ENCODE measurements around the gene TBC1D2.

TBC1D2 gene

GRCh38 chr9:98202252-98202651, 53.2 kb downstream of the TBC1D2 start:
- no peak for DNase-seq (ENCODE audit: low read depth in 1 of 2, low spot score in 1 of 2)
- in situ Hi-C loops (cut with HindIII; ENCODE audit: low pct_unique_long_range_greater_than_20kb, low sequenced_read_pairs): no loop called here
- TF ChIP-seq JUND (IDR thresholded peaks at IDR 0.05; ENCODE audit: low read depth): no peak

GRCh38 chr9:98201749-98202148, 53.7 kb downstream of the TBC1D2 start:
- in situ Hi-C loops (cut with HindIII; ENCODE audit: low pct_unique_long_range_greater_than_20kb, low sequenced_read_pairs): no loop called here
- no peak for DNase-seq (ENCODE audit: low read depth in 1 of 2, low spot score in 1 of 2)
- TF ChIP-seq JUND (IDR thresholded peaks at IDR 0.05; ENCODE audit: low read depth): no peak

GRCh38 chr9:98201102-98201501, 54.3 kb downstream of the TBC1D2 start:
- TF ChIP-seq JUND (IDR thresholded peaks at IDR 0.05; ENCODE audit: low read depth): no peak
- in situ Hi-C loops (cut with HindIII; ENCODE audit: low pct_unique_long_range_greater_than_20kb, low sequenced_read_pairs): no loop called here
- no peak for DNase-seq (ENCODE audit: low read depth in 1 of 2, low spot score in 1 of 2)

- DNase-seq (ENCODE audit: low read depth in 1 of 2, low spot score in 1 of 2): no peak
- in situ Hi-C loops (cut with HindIII; ENCODE audit: low pct_unique_long_range_greater_than_20kb, low sequenced_read_pairs): no loop called here
- TF ChIP-seq JUND (IDR thresholded peaks at IDR 0.05; ENCODE audit: low read depth): no peak
These were observed 55.9 kb downstream of the TBC1D2 start for GRCh38 chr9:98199388-98200033.

GRCh38 chr9:98195671-98196070, 59.8 kb downstream of the TBC1D2 start:
- no peak for TF ChIP-seq JUND (IDR thresholded peaks at IDR 0.05; ENCODE audit: low read depth)
- in situ Hi-C loops (cut with HindIII; ENCODE audit: low pct_unique_long_range_greater_than_20kb, low sequenced_read_pairs): no loop called here
- no peak for DNase-seq (ENCODE audit: low read depth in 1 of 2, low spot score in 1 of 2)

DNA sequence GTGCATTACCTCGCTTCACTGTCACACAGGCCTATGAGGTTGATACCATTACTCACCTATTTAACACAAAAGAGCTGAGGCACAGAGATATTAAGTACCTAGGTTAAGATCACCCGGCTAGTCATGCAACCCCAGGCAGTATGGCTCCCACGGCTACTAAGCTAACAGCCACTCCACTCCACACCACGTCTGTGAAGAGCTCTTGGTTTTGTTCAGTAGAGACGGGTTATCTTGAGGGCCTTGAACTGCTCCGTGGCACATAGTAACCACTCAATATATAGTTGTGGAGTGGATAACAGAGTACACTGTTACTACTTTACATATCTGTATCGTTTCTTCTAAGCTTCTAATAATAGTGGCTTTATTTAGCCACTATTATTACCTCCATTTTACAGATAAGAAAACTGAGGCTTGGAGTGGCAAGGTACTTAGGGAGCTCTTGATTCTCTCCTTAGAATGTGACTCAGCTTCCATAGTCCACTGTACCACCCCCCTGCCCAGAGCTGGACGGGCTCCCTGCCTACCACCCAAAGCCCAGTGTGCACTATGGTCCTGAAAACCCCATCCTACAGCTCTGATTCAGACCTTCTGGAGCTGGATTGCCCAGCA, 62.0 kb downstream of the TBC1D2 start:
- no peak for TF ChIP-seq JUND (IDR thresholded peaks at IDR 0.05; ENCODE audit: low read depth)
- in situ Hi-C loops (cut with HindIII; ENCODE audit: low pct_unique_long_range_greater_than_20kb, low sequenced_read_pairs): no loop called here
- DNase-seq (ENCODE audit: low read depth in 1 of 2, low spot score in 1 of 2): no peak

- in situ Hi-C loops (cut with HindIII; ENCODE audit: low pct_unique_long_range_greater_than_20kb, low sequenced_read_pairs): no loop called here
- TF ChIP-seq JUND (IDR thresholded peaks at IDR 0.05; ENCODE audit: low read depth): no peak
- DNase-seq (ENCODE audit: low read depth in 1 of 2, low spot score in 1 of 2): peak; percentile 68 to 85
These were observed 62.7 kb downstream of the TBC1D2 start, which contains the start of gene CORO2A for GRCh38 chr9:98192503-98193335. Gene CORO2A (minus strand): TSS chr9:98192637. CDS start chr9:98157660, 34,977 bp downstream.

- in situ Hi-C loops (cut with HindIII; ENCODE audit: low pct_unique_long_range_greater_than_20kb, low sequenced_read_pairs): no loop called here
- TF ChIP-seq JUND (IDR thresholded peaks at IDR 0.05; ENCODE audit: low read depth): no peak
- no peak for DNase-seq (ENCODE audit: low read depth in 1 of 2, low spot score in 1 of 2)
These were observed 63.6 kb downstream of the TBC1D2 start for GRCh38 chr9:98191671-98192502.

DNA sequence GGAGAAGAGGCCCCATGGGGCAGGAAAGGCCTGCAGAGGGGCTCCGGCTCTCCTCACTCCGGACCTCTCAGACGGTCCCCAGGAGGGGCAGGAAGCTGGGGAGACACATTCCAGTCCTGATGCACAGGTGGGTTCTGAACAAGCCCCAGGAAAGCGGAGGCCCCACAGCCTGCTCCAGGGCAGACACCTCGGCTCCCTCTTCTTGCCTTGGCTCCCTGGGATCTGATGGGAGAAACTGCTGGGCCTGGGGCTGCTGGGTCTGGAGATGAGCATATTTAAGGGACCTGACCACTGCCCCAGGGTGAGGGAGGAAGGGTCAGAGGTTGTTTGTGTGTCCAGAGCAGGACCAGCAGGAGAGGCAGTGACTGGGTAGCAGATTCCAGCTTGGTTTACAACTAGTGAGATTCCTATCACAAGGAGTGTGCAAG, 64.3 kb downstream of the TBC1D2 start:
- in situ Hi-C loops (cut with HindIII; ENCODE audit: low pct_unique_long_range_greater_than_20kb, low sequenced_read_pairs): no loop called here
- TF ChIP-seq JUND (IDR thresholded peaks at IDR 0.05; ENCODE audit: low read depth): no peak
- no peak for DNase-seq (ENCODE audit: low read depth in 1 of 2, low spot score in 1 of 2)

DNA sequence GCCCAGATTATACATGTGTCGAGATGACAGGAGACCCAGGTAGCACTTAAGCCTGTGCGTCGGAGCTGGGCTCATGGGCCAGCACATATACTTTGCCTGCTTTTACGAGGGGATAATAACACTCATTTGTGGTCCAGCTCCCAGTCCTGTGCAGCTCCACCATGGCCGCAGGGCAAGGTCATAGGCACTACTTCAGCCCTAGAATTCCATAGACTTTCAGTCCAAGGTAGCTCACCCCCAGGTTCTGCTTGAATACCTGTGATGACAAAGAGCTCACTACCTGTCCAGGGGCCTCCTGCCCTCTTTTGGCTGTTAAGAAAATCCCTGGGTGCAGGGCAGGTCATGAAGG, 64.7 kb downstream of the TBC1D2 start:
- in situ Hi-C loops (cut with HindIII; ENCODE audit: low pct_unique_long_range_greater_than_20kb, low sequenced_read_pairs): no loop called here
- no peak for TF ChIP-seq JUND (IDR thresholded peaks at IDR 0.05; ENCODE audit: low read depth)
- no peak for DNase-seq (ENCODE audit: low read depth in 1 of 2, low spot score in 1 of 2)

DNA sequence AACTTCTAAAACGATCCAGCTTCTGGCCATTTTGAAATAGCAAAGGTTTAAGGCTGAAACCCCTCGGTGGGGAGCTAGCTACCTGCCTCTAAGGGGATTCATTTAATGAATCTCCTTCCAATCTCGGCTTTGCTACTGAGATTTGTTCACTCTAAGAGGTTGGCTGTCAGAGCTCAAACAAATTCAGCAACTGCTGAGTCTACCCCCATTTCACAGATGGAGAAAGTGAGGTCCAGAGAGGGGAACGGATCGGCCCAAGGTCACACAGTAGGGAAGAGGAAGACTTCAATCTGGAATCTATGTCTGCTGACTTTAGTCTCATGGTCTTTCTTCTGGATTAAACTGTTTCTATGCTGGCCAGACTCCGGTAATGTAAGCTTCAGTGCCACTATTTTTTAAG, 66.0 kb downstream of the TBC1D2 start:
- in situ Hi-C loops (cut with HindIII; ENCODE audit: low pct_unique_long_range_greater_than_20kb, low sequenced_read_pairs): no loop called here
- TF ChIP-seq JUND (IDR thresholded peaks at IDR 0.05; ENCODE audit: low read depth): no peak
- no peak for DNase-seq (ENCODE audit: low read depth in 1 of 2, low spot score in 1 of 2)

DNA sequence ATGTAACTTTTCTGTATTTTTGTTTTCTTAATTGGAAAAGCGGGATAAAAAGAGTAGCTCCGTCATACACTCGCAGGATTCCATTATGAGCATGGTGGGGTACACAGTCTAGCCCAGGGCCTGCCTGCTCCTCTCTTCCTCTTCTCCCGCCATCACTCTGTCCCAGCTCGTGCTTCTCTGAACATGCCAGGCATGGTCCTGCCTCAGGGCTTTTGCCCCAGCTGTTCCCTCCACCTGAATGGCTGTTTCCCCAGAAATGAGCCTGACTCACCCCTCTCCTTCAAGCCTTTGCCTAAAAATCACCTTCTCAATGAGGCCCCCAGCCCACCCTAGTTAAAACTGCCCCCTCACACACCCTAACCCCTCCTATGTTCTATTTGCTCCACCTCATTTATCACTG, 67.5 kb downstream of the TBC1D2 start:
- DNase-seq (ENCODE audit: low read depth in 1 of 2, low spot score in 1 of 2): no peak
- in situ Hi-C loops (cut with HindIII; ENCODE audit: low pct_unique_long_range_greater_than_20kb, low sequenced_read_pairs): no loop called here
- TF ChIP-seq JUND (IDR thresholded peaks at IDR 0.05; ENCODE audit: low read depth): no peak
